Measurements from ENCODE around the gene GGA1.
A peak's percentile ranks its signal among the peaks of the same experiment; 100 is the strongest.
"Not testable (repeated sequence)": the region's sequence is repeated elsewhere in the genome, so short reads cannot be mapped to it uniquely, and the experiment has no call there.

The GGA1 gene

DNA sequence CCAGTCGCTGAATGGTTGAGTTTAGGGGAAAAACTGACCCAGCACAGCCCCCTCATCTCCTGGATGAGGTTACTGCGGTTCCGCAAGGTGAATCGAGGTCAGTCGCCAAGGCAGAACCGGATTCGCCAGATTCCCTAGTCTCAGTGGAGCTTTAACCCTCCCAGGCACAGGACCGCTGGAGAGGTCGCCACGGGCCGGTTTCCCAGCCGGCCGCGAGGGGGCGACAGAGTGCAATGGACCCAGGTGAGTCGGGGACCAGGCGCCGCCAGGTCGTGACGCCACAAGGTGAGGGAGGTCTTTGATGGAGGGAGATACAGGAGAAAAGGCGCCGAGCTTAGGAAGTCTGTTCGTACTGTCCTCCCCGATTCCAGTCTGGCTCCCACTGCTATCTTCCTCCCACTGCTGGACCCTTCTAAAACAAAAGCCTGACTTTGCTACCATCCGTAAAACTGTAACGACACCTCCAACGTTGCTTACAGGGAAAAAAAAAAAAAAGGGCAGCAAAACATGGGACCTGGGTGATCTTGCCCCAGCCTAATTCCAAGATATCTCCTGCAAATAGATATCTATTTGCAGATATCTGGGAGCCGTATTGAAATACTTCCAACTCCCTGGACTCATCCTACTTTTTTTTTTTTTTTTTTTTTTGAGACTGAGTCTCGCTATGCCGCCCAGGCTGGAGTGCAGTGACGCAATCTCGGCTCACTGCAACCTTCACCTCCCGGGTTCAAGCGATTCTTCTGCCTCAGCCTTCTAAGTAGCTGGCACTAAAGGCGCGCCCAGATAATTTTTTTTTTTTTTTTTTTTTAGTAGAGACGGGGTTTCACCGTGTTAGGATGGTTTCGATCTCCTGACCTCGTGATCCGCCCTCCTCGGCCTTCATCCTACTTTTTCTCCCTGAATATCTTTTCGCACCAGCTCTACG is 1.4 kb upstream of the GGA1 start:
- peak; percentile 31 for DNase-seq (ENCODE audit: low read depth, low spot score)
- peak overlapping the region; percentile 97 for H3K27ac ChIP-seq

DNA sequence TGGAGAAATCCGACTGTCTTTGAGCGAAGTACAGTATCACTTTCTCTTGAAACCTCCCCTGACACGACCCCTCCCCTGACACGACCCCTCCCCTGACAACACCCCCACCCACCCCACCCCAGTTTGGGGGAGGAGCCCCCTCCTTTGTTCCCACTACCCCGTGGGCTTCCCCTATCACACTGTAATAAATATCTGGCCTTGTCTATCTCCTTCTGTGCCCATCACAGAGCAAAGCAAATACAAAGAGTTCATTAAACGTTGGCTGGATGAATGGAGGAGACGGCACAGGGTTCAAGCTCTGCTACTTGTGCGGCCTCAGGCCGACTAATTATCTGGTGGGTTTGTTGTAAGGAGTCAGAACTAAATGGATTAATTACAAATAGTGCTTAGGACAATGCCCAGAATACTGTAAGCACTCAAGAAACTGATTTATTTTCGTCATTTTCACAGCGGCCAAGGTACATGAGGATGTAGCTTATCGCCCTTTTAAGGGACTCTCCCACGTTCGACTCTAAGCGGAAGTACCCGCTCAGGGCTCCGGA is 628 bp upstream of the GGA1 start:
- DNase-seq (ENCODE audit: low read depth, low spot score): no peak
- peak overlapping the region; percentile 97 for H3K27ac ChIP-seq

DNA sequence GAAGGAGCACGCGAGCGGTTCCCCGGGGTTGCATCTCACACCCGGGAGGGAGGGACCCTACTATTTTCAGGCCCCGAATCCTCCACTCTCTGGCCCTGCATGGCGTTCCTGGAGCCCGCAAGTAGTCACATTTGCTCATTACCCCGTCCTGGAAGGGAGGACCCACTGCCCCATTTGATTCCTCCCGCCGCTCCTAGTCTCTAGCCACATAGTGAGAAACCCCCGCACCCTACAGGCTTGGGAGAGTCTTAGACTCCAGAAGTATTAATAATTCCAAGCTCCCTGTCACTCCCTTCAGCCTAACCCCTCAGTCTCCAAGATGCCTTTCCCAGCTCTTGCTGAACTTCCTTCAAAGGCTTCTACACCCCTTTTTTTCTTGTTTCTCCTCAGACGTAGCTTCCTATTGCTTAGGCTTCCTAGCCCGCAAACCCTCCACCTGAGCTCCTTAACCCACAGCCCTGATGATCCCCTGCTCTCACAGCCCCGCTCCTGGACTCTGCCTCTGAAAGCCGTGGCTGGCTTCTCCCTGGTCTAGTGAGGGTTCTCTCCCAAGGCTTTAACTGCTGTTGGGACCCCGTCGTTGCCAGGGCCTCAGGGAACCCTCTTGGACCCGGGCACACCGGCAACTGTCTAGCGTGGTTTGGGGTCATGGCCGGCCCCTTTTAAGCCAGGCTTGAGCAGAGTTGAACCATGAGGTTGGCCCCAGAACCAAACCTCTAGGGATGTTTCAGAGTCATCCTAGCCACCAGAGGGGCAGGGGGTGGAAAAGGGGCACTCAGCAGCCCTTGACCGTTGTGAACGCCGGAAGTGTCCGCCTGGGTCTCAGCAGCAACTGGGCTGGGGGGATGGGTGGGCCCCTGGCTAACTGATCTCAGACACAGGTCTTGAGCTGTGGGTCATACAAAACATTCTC is 862 bp downstream of the GGA1 start:
- no peak for DNase-seq (ENCODE audit: low read depth, low spot score)

DNA sequence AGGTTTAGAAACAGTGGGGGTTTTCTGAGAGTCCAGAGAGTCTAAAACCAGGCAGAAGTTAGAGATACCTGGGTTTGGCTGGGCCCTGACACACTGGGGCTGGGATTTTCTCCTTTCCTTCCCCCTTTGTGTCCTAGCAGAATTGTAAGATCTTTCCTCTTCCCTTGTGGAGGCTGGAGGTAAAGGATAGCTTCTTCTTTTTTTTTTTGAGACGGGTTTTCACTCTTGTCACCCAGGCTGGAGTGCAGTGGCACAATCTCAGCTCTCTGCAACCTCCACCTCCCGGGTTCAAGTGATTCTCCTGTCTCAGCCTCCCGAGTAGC is 1.5 kb downstream of the GGA1 start:
- not testable (repeated sequence) for DNase-seq (ENCODE audit: low read depth, low spot score)
- peak overlapping the region; percentile 97 for H3K27ac ChIP-seq

More for the DNA sequence above, 862 bp downstream of the GGA1 start:
- peak overlapping the region; percentile 97 for H3K27ac ChIP-seq

GRCh38 chr22:37610480-37611129 is 2.0 kb downstream of the GGA1 start:
- no peak overlapping the region for H3K27ac ChIP-seq
- DNase-seq (ENCODE audit: low read depth, low spot score): no peak

DNA sequence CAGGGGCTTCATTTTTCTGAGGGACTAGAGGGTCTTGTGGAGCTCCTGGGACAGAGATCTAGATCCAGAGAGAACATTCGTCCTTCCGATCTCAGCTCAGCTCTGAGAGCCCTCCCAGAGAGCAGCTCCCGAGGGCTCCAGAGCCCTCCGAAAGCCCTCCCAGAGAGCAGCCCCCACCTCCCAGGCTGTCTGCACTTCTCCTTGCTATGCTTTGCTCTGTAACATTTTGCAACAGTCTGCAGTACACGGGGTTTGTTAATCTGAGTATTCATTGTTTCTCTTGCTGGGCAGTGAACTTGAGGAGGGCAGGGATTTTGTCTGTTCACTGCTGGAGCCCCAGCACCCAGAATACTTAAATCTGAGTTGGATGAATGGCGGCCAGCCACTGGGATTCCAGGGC is 2.6 kb downstream of the GGA1 start:
- DNase-seq (ENCODE audit: low read depth, low spot score): no peak
- no peak overlapping the region for H3K27ac ChIP-seq

DNA sequence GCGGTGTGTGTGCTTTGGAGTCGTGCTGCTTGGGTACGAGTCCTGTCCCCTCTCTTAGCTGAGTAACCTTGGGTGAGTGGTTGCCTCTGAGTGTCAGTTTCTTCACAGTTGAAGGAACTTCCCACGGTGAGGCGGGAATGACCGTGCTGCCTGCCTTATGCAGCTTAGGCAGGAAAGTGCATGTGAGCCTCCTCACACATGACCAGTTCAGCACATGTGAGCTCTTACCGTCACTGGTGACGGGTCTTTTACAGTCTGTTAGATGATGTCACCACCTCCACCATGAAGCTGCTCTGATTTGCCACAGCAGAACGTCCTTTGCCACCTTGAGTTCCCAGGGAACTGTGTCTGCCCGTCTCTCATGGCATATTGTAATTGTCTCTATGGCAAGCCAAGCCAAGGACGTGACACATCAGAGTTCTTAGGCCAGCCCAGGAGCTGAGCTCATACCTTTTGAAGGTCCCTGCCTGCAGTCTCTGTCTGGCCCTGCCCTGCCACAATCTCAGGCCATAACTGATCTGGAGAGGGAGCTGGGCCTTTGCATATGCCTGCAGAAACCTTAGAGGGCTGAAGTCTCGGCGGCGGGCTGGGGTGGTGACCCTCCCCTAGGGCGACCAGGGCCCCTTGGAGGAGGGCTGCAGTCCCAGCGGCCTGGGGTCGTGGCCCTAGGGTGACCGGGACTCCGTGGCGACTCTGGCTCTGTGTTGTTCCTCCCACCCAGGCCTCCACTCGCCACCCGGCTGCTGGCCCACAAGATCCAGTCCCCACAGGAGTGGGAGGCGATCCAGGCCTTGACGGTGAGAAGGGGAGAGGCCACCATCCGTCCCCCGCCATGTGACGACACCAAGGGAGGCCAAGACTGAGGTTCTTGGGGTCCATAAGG is 7.8 kb downstream of the GGA1 start:
- no peak for DNase-seq (ENCODE audit: low read depth, low spot score)
- no peak overlapping the region for H3K27ac ChIP-seq

DNA sequence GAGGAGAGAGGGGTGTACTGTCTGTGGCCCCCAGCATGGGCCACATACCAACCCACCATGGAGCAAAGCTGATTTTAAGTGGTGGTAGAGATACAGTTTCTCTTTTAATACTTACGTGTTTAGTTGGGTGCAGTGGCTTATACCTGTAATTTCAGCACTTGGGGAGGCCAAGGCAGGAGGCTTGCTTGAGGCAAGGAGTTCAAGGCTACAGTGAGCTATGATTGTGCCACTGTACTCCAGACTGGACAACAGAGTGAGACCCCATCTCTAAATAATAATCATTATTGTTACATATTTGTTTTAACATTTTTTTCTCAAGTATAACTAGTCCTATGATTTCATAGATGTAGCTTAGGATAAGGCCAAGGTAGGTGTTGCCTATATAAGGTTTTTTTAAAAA is 8.8 kb downstream of the GGA1 start:
- DNase-seq (ENCODE audit: low read depth, low spot score): no peak
- H3K27ac ChIP-seq: no peak overlapping the region

DNA sequence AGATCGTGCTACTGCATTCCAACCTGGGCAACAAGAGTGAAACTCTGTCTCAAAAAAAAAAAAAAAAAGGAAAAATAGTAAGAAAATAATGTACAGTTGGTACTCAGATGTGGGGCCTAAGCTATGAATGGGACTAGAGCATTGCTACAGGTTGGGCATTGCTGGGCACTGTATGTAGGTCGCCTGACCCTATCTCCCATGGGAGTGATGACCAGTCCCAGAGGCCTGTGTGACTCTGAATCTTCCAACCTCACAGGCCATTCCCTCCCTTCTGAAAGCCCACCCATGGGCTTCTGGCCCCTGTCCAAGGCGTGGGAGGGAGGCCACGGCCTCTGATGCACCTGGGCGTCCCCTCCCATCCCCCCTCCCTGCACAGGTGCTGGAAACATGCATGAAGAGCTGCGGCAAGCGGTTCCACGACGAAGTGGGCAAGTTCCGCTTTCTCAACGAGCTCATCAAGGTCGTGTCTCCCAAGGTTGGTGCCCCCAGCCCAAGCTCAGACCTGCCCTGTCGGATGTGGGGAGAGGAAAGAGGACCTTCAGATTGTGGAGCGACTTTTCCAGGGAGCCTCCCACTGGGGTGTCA is 9.5 kb downstream of the GGA1 start:
- no peak for DNase-seq (ENCODE audit: low read depth, low spot score)
- H3K27ac ChIP-seq: no peak overlapping the region

GRCh38 chr22:37618674-37619073 is 10.0 kb downstream of the GGA1 start:
- DNase-seq (ENCODE audit: low read depth, low spot score): no peak
- no peak overlapping the region for H3K27ac ChIP-seq

- DNase-seq (ENCODE audit: low read depth, low spot score): no peak
Measured at GRCh38 chr22:37619991-37620390, 11.4 kb downstream of the GGA1 start.

DNA sequence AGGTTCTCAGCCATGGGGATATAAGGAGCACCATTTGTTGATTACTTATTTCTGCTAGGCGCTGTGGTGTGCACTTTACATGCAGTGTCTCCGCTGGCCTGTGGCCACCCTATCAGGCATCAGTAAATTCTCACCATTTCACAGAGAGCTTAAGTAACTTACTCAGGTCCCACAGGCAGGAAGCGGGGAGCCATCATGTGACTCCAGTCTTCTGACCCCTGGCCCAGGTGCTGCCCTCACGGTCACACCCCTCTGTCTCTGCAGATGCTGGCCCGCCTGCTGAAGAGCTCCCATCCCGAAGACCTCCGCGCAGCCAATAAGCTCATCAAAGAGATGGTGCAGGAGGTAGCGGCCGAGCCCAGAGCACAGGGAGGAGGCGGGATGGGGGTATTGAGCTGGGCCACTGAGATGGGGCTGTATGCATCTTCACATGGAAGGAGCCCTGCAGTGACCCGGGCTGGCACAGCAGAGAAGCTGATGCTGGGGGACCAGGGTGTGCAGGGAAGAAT is 12.8 kb downstream of the GGA1 start:
- H3K27ac ChIP-seq: no peak overlapping the region
- DNase-seq (ENCODE audit: low read depth, low spot score): no peak

More at GRCh38 chr22:37619991-37620390, 11.4 kb downstream of the GGA1 start:
- no peak overlapping the region for H3K27ac ChIP-seq

GRCh38 chr22:37623075-37624016 is 14.7 kb downstream of the GGA1 start:
- DNase-seq (ENCODE audit: low read depth, low spot score): no peak

GRCh38 chr22:37624017-37624365 is 15.4 kb downstream of the GGA1 start:
- DNase-seq (ENCODE audit: low read depth, low spot score): no peak
- no peak overlapping the region for H3K27ac ChIP-seq

More at GRCh38 chr22:37623075-37624016, 14.7 kb downstream of the GGA1 start:
- H3K27ac ChIP-seq: no peak overlapping the region

- no peak overlapping the region for H3K27ac ChIP-seq
- no peak for DNase-seq (ENCODE audit: low read depth, low spot score)
Measured at GRCh38 chr22:37624876-37625275, 16.2 kb downstream of the GGA1 start.

DNA sequence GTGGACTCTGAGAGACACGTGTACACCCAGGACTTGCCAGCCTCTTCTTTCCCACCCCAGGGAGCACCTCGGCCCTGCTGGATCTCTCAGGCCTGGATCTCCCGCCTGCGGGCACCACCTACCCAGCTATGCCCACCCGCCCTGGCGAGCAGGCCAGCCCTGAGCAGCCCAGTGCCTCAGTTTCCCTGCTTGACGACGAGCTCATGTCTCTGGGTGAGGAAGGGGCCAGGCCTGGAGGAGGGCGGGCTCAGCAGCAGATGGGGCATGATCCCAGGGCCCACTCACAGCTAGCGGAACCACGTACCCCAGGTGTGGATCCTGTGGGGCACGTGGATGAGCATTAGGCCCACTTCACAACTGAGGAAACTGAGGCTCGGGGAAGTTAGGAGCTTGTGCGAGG is 17.1 kb downstream of the GGA1 start:
- no peak overlapping the region for H3K27ac ChIP-seq
- no peak for DNase-seq (ENCODE audit: low read depth, low spot score)

- no peak overlapping the region for H3K27ac ChIP-seq
- no peak for DNase-seq (ENCODE audit: low read depth, low spot score)
Measured at GRCh38 chr22:37626144-37626543, 17.5 kb downstream of the GGA1 start.

GRCh38 chr22:37626556-37627075 is 18.0 kb downstream of the GGA1 start:
- no peak for DNase-seq (ENCODE audit: low read depth, low spot score)

More at GRCh38 chr22:37626556-37627075, 18.0 kb downstream of the GGA1 start:
- no peak overlapping the region for H3K27ac ChIP-seq
